ENCODE measurements around the gene NECAB2. TPM values are rescaled to one million over a fixed set of nuclear protein-coding genes. Genes with fewer than 3 reads are reported as not detected.

The NECAB2 gene
- total and polyA plus RNA-seq, 2 experiments from 2014 or later = 1.6 to 5.1 TPM

DNA sequence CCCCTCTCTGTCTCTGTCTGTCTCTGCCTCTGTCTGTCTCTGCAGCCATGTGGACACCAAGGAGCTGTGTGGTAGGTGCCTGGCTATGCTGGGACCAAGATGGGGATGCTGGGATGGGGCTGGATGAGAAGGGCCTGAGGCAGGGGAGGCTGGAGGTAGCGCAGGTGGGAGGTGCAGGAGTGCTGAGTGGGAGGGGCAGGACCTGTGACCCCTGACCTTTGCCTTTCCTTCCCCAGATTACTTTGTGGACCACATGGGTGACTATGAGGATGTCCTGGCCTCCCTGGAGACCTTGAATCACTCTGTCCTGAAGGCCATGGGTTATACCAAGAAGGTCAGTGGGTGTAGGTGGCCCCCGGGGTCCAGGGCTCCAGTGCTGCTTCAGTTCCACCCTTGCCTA is 12.8 kb downstream of the NECAB2 start:
- Histone ChIP-seq H4K20me1 (replicated peaks; ENCODE audit: insufficient read depth) (no peaks in the 10 kb centered on the region), H3K36me3 (ENCODE audit: insufficient read depth) (no peaks in the 10 kb centered on the region), H3K79me2 (replicated peaks; ENCODE audit: insufficient read depth) (no peaks in the 10 kb centered on the region), H2AFZ (no peak overlapping the region), H3F3A (replicated peaks; ENCODE audit: low read depth) (no peaks in the 10 kb centered on the region), H3K27me3 (ENCODE audit: insufficient read depth) (no peaks in the 10 kb centered on the region), H3K4me1 (ENCODE audit: insufficient read depth) (no peaks in the 10 kb centered on the region), H3K4me2 (no peak overlapping the region), H3K27ac (ENCODE audit: low read depth) (no peak overlapping the region), H3K4me3 (no peak overlapping the region), H3K9me2 (ENCODE audit: insufficient read depth) (no peaks in the 10 kb centered on the region)
- no peak overlapping the region for H3K27ac Mint-ChIP-seq
- H3K9me3 Mint-ChIP-seq = peaks cover 24% of the 10 kb centered on the region
- TF ChIP-seq, protein P1, sequence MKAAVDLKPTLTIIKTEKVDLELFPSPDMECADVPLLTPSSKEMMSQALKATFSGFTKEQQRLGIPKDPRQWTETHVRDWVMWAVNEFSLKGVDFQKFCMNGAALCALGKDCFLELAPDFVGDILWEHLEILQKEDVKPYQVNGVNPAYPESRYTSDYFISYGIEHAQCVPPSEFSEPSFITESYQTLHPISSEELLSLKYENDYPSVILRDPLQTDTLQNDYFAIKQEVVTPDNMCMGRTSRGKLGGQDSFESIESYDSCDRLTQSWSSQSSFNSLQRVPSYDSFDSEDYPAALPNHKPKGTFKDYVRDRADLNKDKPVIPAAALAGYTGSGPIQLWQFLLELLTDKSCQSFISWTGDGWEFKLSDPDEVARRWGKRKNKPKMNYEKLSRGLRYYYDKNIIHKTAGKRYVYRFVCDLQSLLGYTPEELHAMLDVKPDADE (IDR thresholded peaks at IDR 0.05) = no peak
- no peak for TF ChIP-seq EZH2 (IDR thresholded peaks at IDR 0.05; ENCODE audit: low read depth, unreplicated experiment)
- no peak for TF ChIP-seq EZH2phosphoT487 (IDR thresholded peaks at IDR 0.05; ENCODE audit: unreplicated experiment)
- no peak for TF ChIP-seq JUNB (IDR thresholded peaks at IDR 0.05; ENCODE audit: unreplicated experiment)
- no peak for TF ChIP-seq NANOG (IDR thresholded peaks at IDR 0.05; ENCODE audit: borderline replicate concordance)
- TF ChIP-seq POLR2AphosphoS5 (IDR thresholded peaks at IDR 0.05; ENCODE audit: low read depth) = no peak
- no peak for TF ChIP-seq CREB1 (CRISPR knock-in tag; IDR thresholded peaks at IDR 0.05; ENCODE audit: low read depth)
- H3K27me3 Mint-ChIP-seq (ENCODE audit: insufficient read depth, low read depth, poor library complexity) = peaks cover 7% of the 10 kb centered on the region
- no peaks in the 10 kb centered on the region for H3K4me1 Mint-ChIP-seq
- ATAC-seq = no peak
- DNase-seq (ENCODE audit: low spot score) = no peak
- H3K4me3 Mint-ChIP-seq = no peak overlapping the region
- peaks cover 28% of the 10 kb centered on the region for H3K36me3 Mint-ChIP-seq (ENCODE audit: low read depth)

DNA sequence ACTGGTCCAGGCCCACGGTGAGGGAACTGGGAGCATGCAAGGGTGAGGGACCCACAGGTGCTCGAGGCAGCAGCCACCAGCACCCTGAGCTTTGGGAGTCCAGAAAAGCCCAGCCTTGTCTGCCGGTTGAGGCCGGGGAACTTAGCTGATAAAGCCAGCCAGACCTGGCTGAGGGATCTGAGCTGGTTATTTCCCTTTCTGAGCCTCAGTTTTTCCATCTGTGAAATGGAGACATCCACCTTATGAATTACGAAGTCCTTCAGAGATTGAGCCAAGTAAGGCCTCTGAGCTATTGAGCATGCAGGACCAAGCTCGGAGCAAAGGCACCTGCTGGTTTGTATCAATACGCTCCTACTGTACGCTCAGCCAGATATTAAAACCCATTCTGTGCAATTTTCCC is 13.8 kb downstream of the NECAB2 start:
- H2AFZ ChIP-seq = no peak overlapping the region
- ATAC-seq = no peak
- Mint-ChIP-seq H3K27me3 (ENCODE audit: insufficient read depth, low read depth, poor library complexity) (peaks cover 7% of the 10 kb centered on the region), H3K36me3 (ENCODE audit: low read depth) (peaks cover 28% of the 10 kb centered on the region), H3K4me1 (no peaks in the 10 kb centered on the region), H3K9me3 (peaks cover 24% of the 10 kb centered on the region), H3K27ac (no peak overlapping the region), H3K4me3 (no peak overlapping the region)
- DNase-seq (ENCODE audit: low spot score) = no peak
- H3F3A ChIP-seq (replicated peaks; ENCODE audit: low read depth) = no peaks in the 10 kb centered on the region
- no peaks in the 10 kb centered on the region for H3K27me3 ChIP-seq (ENCODE audit: insufficient read depth)
- H4K20me1 ChIP-seq (replicated peaks; ENCODE audit: insufficient read depth) = no peaks in the 10 kb centered on the region
- H3K27ac ChIP-seq (ENCODE audit: low read depth) = no peak overlapping the region
- no peaks in the 10 kb centered on the region for H3K79me2 ChIP-seq (replicated peaks; ENCODE audit: insufficient read depth)
- H3K36me3 ChIP-seq (ENCODE audit: insufficient read depth) = no peaks in the 10 kb centered on the region
- H3K9me2 ChIP-seq (ENCODE audit: insufficient read depth) = no peaks in the 10 kb centered on the region
- no peak overlapping the region for H3K4me2 ChIP-seq
- no peak overlapping the region for H3K4me3 ChIP-seq
- no peaks in the 10 kb centered on the region for H3K4me1 ChIP-seq (ENCODE audit: insufficient read depth)
- no peak for TF ChIP-seq ZNF331 (CRISPR knock-in tag; IDR thresholded peaks at IDR 0.05; ENCODE audit: low read depth)
- no peak for TF ChIP-seq CREB1 (CRISPR knock-in tag; IDR thresholded peaks at IDR 0.05; ENCODE audit: low read depth)
- TF ChIP-seq, protein P2, sequence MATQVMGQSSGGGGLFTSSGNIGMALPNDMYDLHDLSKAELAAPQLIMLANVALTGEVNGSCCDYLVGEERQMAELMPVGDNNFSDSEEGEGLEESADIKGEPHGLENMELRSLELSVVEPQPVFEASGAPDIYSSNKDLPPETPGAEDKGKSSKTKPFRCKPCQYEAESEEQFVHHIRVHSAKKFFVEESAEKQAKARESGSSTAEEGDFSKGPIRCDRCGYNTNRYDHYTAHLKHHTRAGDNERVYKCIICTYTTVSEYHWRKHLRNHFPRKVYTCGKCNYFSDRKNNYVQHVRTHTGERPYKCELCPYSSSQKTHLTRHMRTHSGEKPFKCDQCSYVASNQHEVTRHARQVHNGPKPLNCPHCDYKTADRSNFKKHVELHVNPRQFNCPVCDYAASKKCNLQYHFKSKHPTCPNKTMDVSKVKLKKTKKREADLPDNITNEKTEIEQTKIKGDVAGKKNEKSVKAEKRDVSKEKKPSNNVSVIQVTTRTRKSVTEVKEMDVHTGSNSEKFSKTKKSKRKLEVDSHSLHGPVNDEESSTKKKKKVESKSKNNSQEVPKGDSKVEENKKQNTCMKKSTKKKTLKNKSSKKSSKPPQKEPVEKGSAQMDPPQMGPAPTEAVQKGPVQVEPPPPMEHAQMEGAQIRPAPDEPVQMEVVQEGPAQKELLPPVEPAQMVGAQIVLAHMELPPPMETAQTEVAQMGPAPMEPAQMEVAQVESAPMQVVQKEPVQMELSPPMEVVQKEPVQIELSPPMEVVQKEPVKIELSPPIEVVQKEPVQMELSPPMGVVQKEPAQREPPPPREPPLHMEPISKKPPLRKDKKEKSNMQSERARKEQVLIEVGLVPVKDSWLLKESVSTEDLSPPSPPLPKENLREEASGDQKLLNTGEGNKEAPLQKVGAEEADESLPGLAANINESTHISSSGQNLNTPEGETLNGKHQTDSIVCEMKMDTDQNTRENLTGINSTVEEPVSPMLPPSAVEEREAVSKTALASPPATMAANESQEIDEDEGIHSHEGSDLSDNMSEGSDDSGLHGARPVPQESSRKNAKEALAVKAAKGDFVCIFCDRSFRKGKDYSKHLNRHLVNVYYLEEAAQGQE (IDR thresholded peaks at IDR 0.05; ENCODE audit: unreplicated experiment) = no peak
- TF ChIP-seq EZH2 (IDR thresholded peaks at IDR 0.05; ENCODE audit: low read depth, unreplicated experiment) = no peak
- TF ChIP-seq, protein P3, sequence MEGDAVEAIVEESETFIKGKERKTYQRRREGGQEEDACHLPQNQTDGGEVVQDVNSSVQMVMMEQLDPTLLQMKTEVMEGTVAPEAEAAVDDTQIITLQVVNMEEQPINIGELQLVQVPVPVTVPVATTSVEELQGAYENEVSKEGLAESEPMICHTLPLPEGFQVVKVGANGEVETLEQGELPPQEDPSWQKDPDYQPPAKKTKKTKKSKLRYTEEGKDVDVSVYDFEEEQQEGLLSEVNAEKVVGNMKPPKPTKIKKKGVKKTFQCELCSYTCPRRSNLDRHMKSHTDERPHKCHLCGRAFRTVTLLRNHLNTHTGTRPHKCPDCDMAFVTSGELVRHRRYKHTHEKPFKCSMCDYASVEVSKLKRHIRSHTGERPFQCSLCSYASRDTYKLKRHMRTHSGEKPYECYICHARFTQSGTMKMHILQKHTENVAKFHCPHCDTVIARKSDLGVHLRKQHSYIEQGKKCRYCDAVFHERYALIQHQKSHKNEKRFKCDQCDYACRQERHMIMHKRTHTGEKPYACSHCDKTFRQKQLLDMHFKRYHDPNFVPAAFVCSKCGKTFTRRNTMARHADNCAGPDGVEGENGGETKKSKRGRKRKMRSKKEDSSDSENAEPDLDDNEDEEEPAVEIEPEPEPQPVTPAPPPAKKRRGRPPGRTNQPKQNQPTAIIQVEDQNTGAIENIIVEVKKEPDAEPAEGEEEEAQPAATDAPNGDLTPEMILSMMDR (conservative IDR thresholded peaks at IDR 0.05; ENCODE audit: low read depth in 2 of 2) = no peak
- TF ChIP-seq POLR2AphosphoS5 (IDR thresholded peaks at IDR 0.05; ENCODE audit: low read depth) = no peak
- no peak for TF ChIP-seq ZNF114 (CRISPR knock-in tag; IDR thresholded peaks at IDR 0.05)
- no peak for TF ChIP-seq EZH2phosphoT487 (IDR thresholded peaks at IDR 0.05; ENCODE audit: unreplicated experiment)
- TF ChIP-seq NANOG (IDR thresholded peaks at IDR 0.05; ENCODE audit: borderline replicate concordance) = no peak
- TF ChIP-seq, protein P1 (IDR thresholded peaks at IDR 0.05) = no peak

Data from GM23338 (cell line).